HT1080 (cell line): ENCODE results near the gene BRD9. TPM values are rescaled to one million over a fixed set of nuclear protein-coding genes. Genes with fewer than 3 reads are reported as not detected.

Source experiments
- DNase-seq: peaks from one replicate; pipeline ENCODE4 v3.0.0-alpha.2; 2015; ENCODE audit warnings: low read depth
- total RNA-seq: library from RNA; depleted of rRNA; stranded (reverse); fragments of >200 nt; shearing (Covaris generic); gene quantifications from 2 replicates; pipeline ENCODE4 v1.2.3, GENCODE V29; 2014; rRNA removed

Gene BRD9
- total RNA-seq, 1 experiment from 2014 or later: 52.7 TPM

DNA sequence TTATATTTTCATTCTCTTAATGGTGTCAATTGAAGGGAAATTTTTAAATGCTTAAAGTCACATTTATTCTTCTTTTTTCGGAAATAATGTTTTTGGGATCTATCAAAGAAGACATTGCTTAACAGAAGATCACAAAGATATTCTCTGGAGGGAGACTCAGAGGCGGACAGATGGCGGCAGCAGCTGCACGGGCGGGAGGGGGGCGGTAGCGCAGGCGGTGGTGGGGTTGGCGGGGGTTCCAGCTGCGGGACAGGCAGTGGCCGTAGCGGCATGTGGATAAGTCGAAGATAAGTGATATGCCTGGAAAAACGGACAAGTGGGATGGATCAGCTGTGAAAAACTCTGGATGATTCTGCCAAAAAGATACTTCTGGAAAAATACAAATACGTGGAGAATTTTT is 76.4 kb downstream of the BRD9 start:
- DNase-seq: no peak

DNA sequence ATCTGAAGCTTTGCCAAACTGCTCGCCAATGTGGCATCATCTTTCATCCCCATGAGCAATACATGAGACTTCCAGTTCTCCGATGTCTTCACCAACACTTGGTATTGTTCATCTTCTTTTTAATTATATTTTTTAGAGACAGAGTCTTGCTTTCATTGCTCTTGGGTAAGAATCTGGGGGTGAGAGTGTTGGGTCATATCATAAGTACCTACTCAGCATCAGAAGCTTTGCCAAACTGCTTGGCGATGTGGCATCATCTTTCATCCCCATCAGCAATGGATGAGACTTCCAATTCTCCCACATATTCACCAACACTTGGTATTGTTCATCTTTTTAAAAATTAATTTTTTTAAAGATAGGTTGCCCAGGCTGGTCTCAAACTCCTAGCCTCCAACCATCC is 77.2 kb downstream of the BRD9 start:
- no peak for DNase-seq

Other genes with a start within 250 kb of the BRD9 start
- gene TPPP, start 199.4 kb downstream of the BRD9 start, total RNA-seq: 0.18 and 0.37 TPM in 2 replicates
- 0.40 TPM in 1 of 2 replicates, not detected in the other for gene ZDHHC11B, start 108.1 kb downstream of the BRD9 start, total RNA-seq
- 5.3 and 6.9 TPM in 2 replicates for gene ZDHHC11, start 41.8 kb downstream of the BRD9 start, total RNA-seq
- 190 and 220 TPM in 2 replicates for gene TRIP13, start 83 bp upstream of the BRD9 start, total RNA-seq
- gene NKD2, start 116.0 kb upstream of the BRD9 start, total RNA-seq: not detected in 2 replicates
- gene SLC12A7, start 219.3 kb upstream of the BRD9 start, total RNA-seq: 2.2 and 2.4 TPM in 2 replicates